Stimulated activated CD8-positive, alpha-beta memory T cell treated with anti-CD3 and anti-CD28 coated beads, Interleukin-12 subunit alpha, Interleukin-12 subunit beta, amount 100 ng/mL, for 24 hours (primary cell): ENCODE data around the gene CSTB.
A peak's percentile ranks its signal among the peaks of the same experiment; 100 is the strongest.

Experiments used
- DNase-seq: peaks from one replicate; pipeline ENCODE4 v3.0.0-alpha.2; 2020; ENCODE audit errors: extremely low read depth

The CSTB gene

DNA sequence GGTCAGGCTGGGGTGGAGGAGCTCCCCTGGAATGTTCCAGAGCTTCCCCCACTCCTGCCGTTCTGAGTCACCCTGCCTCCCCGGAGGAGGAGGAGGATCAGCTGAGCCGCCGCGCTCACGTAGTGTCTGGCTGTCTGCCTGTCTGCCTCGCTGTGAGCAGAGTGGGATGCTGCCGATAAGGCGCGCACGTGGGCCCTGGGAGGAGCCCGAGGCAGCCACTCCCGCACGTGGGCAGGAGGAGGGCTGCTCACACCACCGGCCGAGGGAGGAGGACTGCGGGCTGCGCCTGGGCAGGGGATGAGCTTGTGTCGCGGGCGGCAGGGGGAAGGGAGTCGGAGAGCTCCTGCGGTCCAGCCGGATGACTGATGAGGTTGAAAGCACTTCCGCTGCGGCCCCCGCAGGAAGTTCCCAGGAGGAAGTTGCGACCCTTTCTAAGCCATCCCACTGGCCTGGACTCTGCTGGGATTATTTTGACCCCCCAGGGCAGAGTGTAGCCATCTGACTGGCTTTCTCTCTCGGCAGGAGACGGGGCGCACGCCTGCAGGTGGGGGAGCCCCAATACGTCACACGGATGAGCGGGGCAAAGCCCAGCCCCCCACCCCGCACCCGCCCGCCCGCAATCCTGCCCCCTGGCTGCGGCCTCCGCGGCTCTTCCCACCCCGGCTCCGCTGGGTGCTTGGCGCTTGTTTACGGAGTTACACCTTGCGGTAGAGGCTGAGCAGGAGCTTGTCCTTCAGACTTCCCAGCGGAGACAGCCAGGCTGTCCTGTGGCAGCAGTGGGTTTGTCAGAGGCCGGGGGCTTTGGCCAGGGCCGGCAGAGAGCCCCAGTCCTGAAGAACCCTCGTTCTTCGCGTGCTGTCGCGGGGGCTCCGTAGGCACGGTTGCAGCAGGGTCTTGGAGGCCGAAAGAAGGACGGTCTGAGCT, 47.4 kb downstream of the CSTB start:
- DNase-seq = peak; percentile 68

DNA sequence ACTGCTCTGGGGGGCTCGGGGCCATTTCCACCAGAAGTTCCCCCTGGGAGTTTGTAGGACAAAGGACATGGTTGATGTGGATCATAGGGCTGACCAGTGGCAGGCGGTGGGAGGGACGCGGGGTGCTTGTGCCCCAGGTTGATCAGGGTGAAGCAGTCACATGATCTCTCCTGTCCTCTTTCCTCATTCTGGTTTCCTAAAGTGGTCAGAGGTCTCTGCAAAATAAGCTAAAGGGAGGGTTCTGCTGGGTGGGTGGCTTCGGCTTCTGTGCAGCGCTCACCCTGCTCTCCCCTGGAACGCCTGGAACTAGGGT, 48.0 kb downstream of the CSTB start:
- no peak for DNase-seq

DNA sequence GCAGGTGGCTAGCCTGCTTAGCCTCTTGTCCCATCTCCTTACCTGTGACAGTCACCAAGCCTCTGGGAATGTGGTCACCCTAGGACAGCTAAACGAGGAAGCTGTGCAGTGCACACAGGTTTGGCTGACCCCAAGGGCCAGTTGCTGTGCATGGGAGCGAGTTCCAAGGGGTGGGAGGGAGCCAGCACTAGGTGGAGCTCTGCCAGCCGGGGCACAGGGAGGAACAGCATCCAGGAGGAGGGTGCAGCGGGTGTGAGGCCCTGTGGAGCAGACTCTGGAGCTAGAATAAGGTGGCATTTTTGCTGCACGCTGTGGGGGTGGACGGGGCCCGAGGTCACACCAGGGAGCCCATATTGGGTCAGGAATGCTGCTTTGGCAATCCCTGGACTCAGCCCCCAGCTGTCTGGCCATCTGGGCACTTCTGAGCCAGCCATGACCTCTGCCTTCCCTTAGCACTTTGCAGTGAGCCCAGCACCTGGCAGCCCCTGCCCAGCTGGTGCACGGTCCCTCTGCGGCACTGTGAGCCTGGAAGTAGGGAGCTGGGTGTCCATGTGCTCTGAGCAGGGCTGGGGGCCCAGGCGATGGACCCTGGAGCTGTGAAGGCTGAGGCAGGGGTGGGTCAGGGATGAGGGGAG, 48.5 kb downstream of the CSTB start:
- DNase-seq = no peak

DNA sequence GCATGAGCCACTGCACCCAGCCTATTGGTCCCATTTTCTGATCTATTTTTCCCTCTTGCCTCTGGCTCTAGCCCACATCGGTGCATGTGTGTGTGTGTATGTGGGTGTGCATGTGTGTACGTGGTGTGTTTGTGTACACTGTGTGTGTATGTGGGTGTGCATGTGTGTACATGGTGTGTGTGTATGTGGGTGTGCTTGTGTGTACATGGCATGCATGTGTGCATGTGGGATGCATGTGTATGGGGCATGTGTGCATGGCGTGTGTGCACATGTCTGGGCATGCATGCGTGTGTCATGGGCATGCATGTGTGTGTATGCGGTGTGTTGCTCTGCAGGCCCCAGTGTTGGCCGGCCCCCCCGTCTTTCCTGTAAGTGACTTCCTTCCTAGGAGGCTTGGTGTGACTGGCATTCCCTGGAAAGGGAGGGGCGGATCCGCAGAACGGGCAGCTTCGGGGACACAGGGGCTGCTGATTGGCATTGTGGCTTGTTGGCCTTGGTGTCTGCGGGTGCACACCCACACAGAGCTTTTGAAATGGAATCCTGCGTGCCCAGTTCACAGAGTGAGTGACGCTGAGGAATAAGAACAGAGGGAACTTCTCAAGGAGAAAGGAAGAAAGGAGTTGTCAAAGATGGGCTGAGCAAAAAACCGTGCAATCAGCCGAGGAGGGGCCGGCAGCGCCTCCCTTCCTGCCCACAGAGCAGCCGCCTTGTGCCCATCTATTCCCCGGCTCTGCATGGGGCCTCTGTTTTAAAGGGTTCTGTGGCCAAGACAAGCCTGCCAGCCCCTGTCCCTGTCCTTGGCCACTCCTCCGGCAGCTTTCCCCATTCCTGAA, 49.2 kb downstream of the CSTB start:
- DNase-seq = no peak
